Measurements from ENCODE around the gene SZRD1. TPM values are rescaled to one million over a fixed set of nuclear protein-coding genes. Genes with fewer than 3 reads are reported as not detected.

The SZRD1 gene
- total and polyA plus RNA-seq, 2 of the 4 experiments (the other 2 are of a cell fraction): 119 to 149 TPM

Other genes starting within 250 kb of the SZRD1 start
- gene EPHA2, start 211.2 kb upstream of the SZRD1 start, total RNA-seq (2012; rRNA removed): 22.5 and 24.0 TPM in 2 replicates
- gene EPHA2, start 211.2 kb upstream of the SZRD1 start, polyA plus RNA-seq (2012; rRNA removed): 72.6 and 82.5 TPM in 2 replicates
- gene ARHGEF19, start 154.6 kb upstream of the SZRD1 start, total RNA-seq (2012; rRNA removed): 3.3 and 4.5 TPM in 2 replicates
- 16.8 and 17.2 TPM in 2 replicates for gene ARHGEF19, start 154.6 kb upstream of the SZRD1 start, polyA plus RNA-seq (2012; rRNA removed)
- gene CPLANE2, start 130.1 kb upstream of the SZRD1 start, total RNA-seq (2012; rRNA removed): 3.2 and 3.3 TPM in 2 replicates
- gene CPLANE2, start 130.1 kb upstream of the SZRD1 start, polyA plus RNA-seq (2012; rRNA removed): 5.8 and 7.5 TPM in 2 replicates
- 11.4 and 12.0 TPM in 2 replicates for gene FBXO42, start 14.8 kb upstream of the SZRD1 start, total RNA-seq (2012; rRNA removed)
- gene FBXO42, start 14.8 kb upstream of the SZRD1 start, polyA plus RNA-seq (2012; rRNA removed): 18.8 and 19.6 TPM in 2 replicates
- not detected in 2 replicates for gene SPATA21, start 70.2 kb downstream of the SZRD1 start, total RNA-seq (2012; rRNA removed)
- gene SPATA21, start 70.2 kb downstream of the SZRD1 start, polyA plus RNA-seq (2012; rRNA removed): not detected in 2 replicates
- gene NECAP2, start 73.5 kb downstream of the SZRD1 start, total RNA-seq (2012; rRNA removed): 79.7 and 85.1 TPM in 2 replicates
- 80.2 and 80.5 TPM in 2 replicates for gene NECAP2, start 73.5 kb downstream of the SZRD1 start, polyA plus RNA-seq (2012; rRNA removed)
- under 0.01 TPM in 2 replicates for gene RNU1-1, start 147.0 kb downstream of the SZRD1 start, total RNA-seq (2012; rRNA removed)
- not detected in 2 replicates for gene RNU1-1, start 147.0 kb downstream of the SZRD1 start, polyA plus RNA-seq (2012; rRNA removed)
- gene NBPF1, start 246.3 kb downstream of the SZRD1 start, total RNA-seq (2012; rRNA removed): 25.3 and 28.3 TPM in 2 replicates
- 17.1 and 18.8 TPM in 2 replicates for gene NBPF1, start 246.3 kb downstream of the SZRD1 start, polyA plus RNA-seq (2012; rRNA removed)

Data from IMR-90 (cell line).